M059J (cell line): Measurements from ENCODE around the gene CHMP4A. TPM values are rescaled to one million over a fixed set of nuclear protein-coding genes. Genes with fewer than 3 reads are reported as not detected.

Source experiments
- total RNA-seq: library from RNA; depleted of rRNA; stranded (reverse); fragments of >200 nt; shearing (Covaris generic); gene quantifications from 2 replicates; pipeline ENCODE4 v1.2.3, GENCODE V29; 2014; rRNA removed

Gene CHMP4A
- total RNA-seq, 1 experiment from 2014 or later: 44.8 TPM

Other genes with a start within 250 kb of the CHMP4A start
- gene DHRS4L2, start 224.6 kb downstream of the CHMP4A start, total RNA-seq: 15.1 and 20.2 TPM in 2 replicates
- not detected in 2 replicates for gene CARMIL3, start 161.5 kb downstream of the CHMP4A start, total RNA-seq
- gene CPNE6, start 141.9 kb downstream of the CHMP4A start, total RNA-seq: not detected in 2 replicates
- 3.5 and 15.6 TPM in 2 replicates for gene PCK2, start 119.2 kb downstream of the CHMP4A start, total RNA-seq
- 67.7 and 78.7 TPM in 2 replicates for gene DCAF11, start 98.7 kb downstream of the CHMP4A start, total RNA-seq
- gene NRL, start 98.5 kb downstream of the CHMP4A start, total RNA-seq: 1.3 and 4.9 TPM in 2 replicates
- 0.27 TPM in 1 of 2 replicates, not detected in the other for gene FITM1, start 82.8 kb downstream of the CHMP4A start, total RNA-seq
- 358 and 437 TPM in 2 replicates for gene PSME1, start 77.3 kb downstream of the CHMP4A start, total RNA-seq
- 30.1 and 30.6 TPM in 2 replicates for gene EMC9, start 71.9 kb downstream of the CHMP4A start, total RNA-seq
- gene PSME2, start 66.9 kb downstream of the CHMP4A start, total RNA-seq: 342 and 389 TPM in 2 replicates
- gene RNF31, start 66.0 kb downstream of the CHMP4A start, total RNA-seq: 64.9 and 68.0 TPM in 2 replicates
- gene IRF9, start 52.2 kb downstream of the CHMP4A start, total RNA-seq: 153 and 160 TPM in 2 replicates
- gene REC8, start 41.4 kb downstream of the CHMP4A start, total RNA-seq: 1.3 and 4.8 TPM in 2 replicates
- gene IPO4, start 24.7 kb downstream of the CHMP4A start, total RNA-seq: 26.8 and 141 TPM in 2 replicates
- gene TM9SF1, start 18.0 kb downstream of the CHMP4A start, total RNA-seq: 132 and 141 TPM in 2 replicates
- not detected in 2 replicates for gene TSSK4, start 7.8 kb downstream of the CHMP4A start, total RNA-seq
- 16.9 and 23.4 TPM in 2 replicates for gene MDP1, start 2.6 kb upstream of the CHMP4A start, total RNA-seq
- 335 and 388 TPM in 2 replicates for gene NEDD8, start 18.9 kb upstream of the CHMP4A start, total RNA-seq
- 85.6 and 114 TPM in 2 replicates for gene GMPR2, start 19.4 kb upstream of the CHMP4A start, total RNA-seq
- 45.9 and 58.1 TPM in 2 replicates for gene TINF2, start 29.1 kb upstream of the CHMP4A start, total RNA-seq
- gene TGM1, start 49.7 kb upstream of the CHMP4A start, total RNA-seq: 0.05 and 0.12 TPM in 2 replicates
- gene RABGGTA, start 58.1 kb upstream of the CHMP4A start, total RNA-seq: 15.4 and 17.7 TPM in 2 replicates
- 15.4 and 20.9 TPM in 2 replicates for gene DHRS1, start 86.3 kb upstream of the CHMP4A start, total RNA-seq
- gene NOP9, start 86.4 kb upstream of the CHMP4A start, total RNA-seq: 8.9 and 14.0 TPM in 2 replicates
- gene CIDEB, start 94.5 kb upstream of the CHMP4A start, total RNA-seq: not detected in 2 replicates
- 0.64 and 1.2 TPM in 2 replicates for gene LTB4R2, start 96.7 kb upstream of the CHMP4A start, total RNA-seq
- gene LTB4R, start 98.0 kb upstream of the CHMP4A start, total RNA-seq: 0.98 and 1.9 TPM in 2 replicates
- gene ADCY4, start 121.6 kb upstream of the CHMP4A start, total RNA-seq: not detected in 2 replicates
- not detected in 2 replicates for gene RIPK3, start 126.5 kb upstream of the CHMP4A start, total RNA-seq
- 0.37 and 0.44 TPM in 2 replicates for gene NFATC4, start 154.7 kb upstream of the CHMP4A start, total RNA-seq
- gene NYNRIN, start 185.5 kb upstream of the CHMP4A start, total RNA-seq: not detected in 2 replicates
- 0.15 and 1.2 TPM in 2 replicates for gene CBLN3, start 216.2 kb upstream of the CHMP4A start, total RNA-seq
- 12.9 and 18.4 TPM in 2 replicates for gene KHNYN, start 216.5 kb upstream of the CHMP4A start, total RNA-seq
- gene SDR39U1, start 229.3 kb upstream of the CHMP4A start, total RNA-seq: 12.4 and 13.2 TPM in 2 replicates